ENCODE data around the gene PLPP1. TPM values are rescaled to one million over a fixed set of nuclear protein-coding genes. Genes with fewer than 3 reads are reported as not detected.

Gene PLPP1

Small RNA genes within 50 kb of the gene (small RNA-seq; reads per million reads assigned to genes)
- not detected for gene MIR5687
